Liver (tissue), 9 donors: ENCODE data around the gene MRTFB. TPM values are rescaled to one million over a fixed set of nuclear protein-coding genes. Genes with fewer than 3 reads are reported as not detected.

Experiments
- DNase-seq: peaks from one replicate; pipeline ENCODE4 v3.0.0-alpha.2; 2017; ENCODE audit warnings: low spot score
- H3K27ac ChIP-seq, 2 donors: one replicate each; pipeline ENCODE4 v1.7.0; 2013; ENCODE audit warnings: inconsistent platforms in 2 of 2, low read length in 2 of 2, control low read depth in 1 of 2, low read depth in 1 of 2, mild to moderate bottlenecking in 1 of 2
- H3K27me3 ChIP-seq, 4 donors: one replicate each; pipeline versions ENCODE4 v1.6.1 to v1.7.0; 2013; ENCODE audit warnings: low read length in 3 of 4, inconsistent platforms in 1 of 4, mild to moderate bottlenecking in 1 of 4, moderate library complexity in 1 of 4; ENCODE audit not compliant: control insufficient read depth in 4 of 4, insufficient read depth in 4 of 4
- H3K36me3 ChIP-seq, 4 donors: one replicate each; pipeline versions ENCODE4 v1.6.1 to v1.7.0; 2013; ENCODE audit warnings: low read length in 3 of 4, mild to moderate bottlenecking in 3 of 4, low read depth in 1 of 4, moderate library complexity in 1 of 4; ENCODE audit not compliant: control insufficient read depth in 4 of 4, insufficient read depth in 3 of 4
- H3K4me1 ChIP-seq, 4 donors: one replicate each; pipeline versions ENCODE4 v1.6.1 to v1.7.0; 2013; ENCODE audit warnings: low read length in 3 of 4, mild to moderate bottlenecking in 3 of 4, moderate library complexity in 1 of 4; ENCODE audit not compliant: control insufficient read depth in 4 of 4, insufficient read depth in 4 of 4
- H3K4me3 ChIP-seq, 3 donors: one replicate each; pipeline versions ENCODE4 v1.6.1 to v1.7.0; 2013; ENCODE audit warnings: low read length in 3 of 3, control low read depth in 1 of 3, low read depth in 1 of 3, mild to moderate bottlenecking in 1 of 3
- H3K9ac ChIP-seq, 2 donors: one replicate each; pipeline ENCODE4 v1.7.0; 2013; ENCODE audit warnings: low read length in 2 of 2, mild to moderate bottlenecking in 2 of 2, moderate library complexity in 2 of 2, control low read depth in 1 of 2, low read depth in 1 of 2
- H3K9me3 ChIP-seq, 4 donors: one replicate each; pipeline versions ENCODE4 v1.6.1 to v1.7.0; 2013; ENCODE audit warnings: low read length in 3 of 4; ENCODE audit not compliant: control insufficient read depth in 4 of 4
- EGR1 ChIP-seq, 2 donors: IDR thresholded peaks; 2 replicates each; pipeline ENCODE4 v1.6.1; 2016 to 2018; ENCODE audit warnings: antibody characterized with exemption in 2 of 2, low read depth in 2 of 2
- FOXA1 ChIP-seq: IDR thresholded peaks from 2 replicates; pipeline ENCODE4 v1.6.1; 2016; ENCODE audit warnings: antibody characterized with exemption
- GABPA ChIP-seq, 2 donors: IDR thresholded peaks in 1 of 2; conservative IDR thresholded peaks in 1 of 2; 2 replicates each; pipeline ENCODE4 v1.6.1; 2016; ENCODE audit warnings: antibody characterized with exemption in 2 of 2, mild to moderate bottlenecking in 1 of 2, moderate library complexity in 1 of 2
- HNF4A ChIP-seq, 2 donors: conservative IDR thresholded peaks; 2 replicates each; pipeline ENCODE4 v1.6.1; 2016; ENCODE audit warnings: antibody characterized with exemption in 2 of 2, mild to moderate bottlenecking in 2 of 2
- HNF4G ChIP-seq: IDR thresholded peaks from 2 replicates; pipeline ENCODE4 v1.6.1; 2016; ENCODE audit warnings: antibody characterized with exemption
- MAX ChIP-seq: IDR thresholded peaks from 2 replicates; pipeline ENCODE4 v1.6.1; 2016; ENCODE audit warnings: antibody characterized with exemption
- NR2F2 ChIP-seq: IDR thresholded peaks from 2 replicates; pipeline ENCODE4 v1.6.1; 2016; ENCODE audit warnings: antibody characterized with exemption
- RAD21 ChIP-seq, 2 donors: IDR thresholded peaks; 2 replicates each; pipeline ENCODE4 v1.6.1; 2016; ENCODE audit warnings: antibody characterized with exemption in 2 of 2, mild to moderate bottlenecking in 2 of 2
- REST ChIP-seq: IDR thresholded peaks from 2 replicates; pipeline ENCODE4 v1.6.1; 2016; ENCODE audit warnings: antibody characterized with exemption, mild to moderate bottlenecking
- RXRA ChIP-seq, 2 donors: IDR thresholded peaks; 2 replicates each; pipeline ENCODE4 v1.6.1; 2017 to 2018; ENCODE audit warnings: antibody characterized with exemption in 2 of 2, mild to moderate bottlenecking in 1 of 2
- SP1 ChIP-seq: IDR thresholded peaks from 2 replicates; pipeline ENCODE4 v1.6.1; 2018; ENCODE audit warnings: antibody characterized with exemption, mild to moderate bottlenecking
- TAF1 ChIP-seq: conservative IDR thresholded peaks from 2 replicates; pipeline ENCODE4 v1.6.1; 2016; ENCODE audit warnings: antibody characterized with exemption, mild to moderate bottlenecking
- YY1 ChIP-seq: IDR thresholded peaks from 2 replicates; pipeline ENCODE4 v1.6.1; 2016; ENCODE audit warnings: antibody characterized with exemption, mild to moderate bottlenecking
- ZBTB33 ChIP-seq: IDR thresholded peaks from 2 replicates; pipeline ENCODE4 v1.6.1; 2016; ENCODE audit warnings: antibody characterized with exemption
- WGBS: extraction: QIAGEN DNeasy Blood & Tissue Kit; methylation state at CpG from one replicate; pipeline ENCODE4 v1.1.7; 2013; 5-methylcytosine and 5-hydroxymethylcytosine counted together
- polyA plus RNA-seq, 2 donors: library from polyadenylated mRNA; stranded (reverse) in 1 of 2; unstranded in 1 of 2; fragments of 200-250 nt in 1 of 2; fragments of >200 nt in 1 of 2; fragmentation: Nextera tagmentation in 1 of 2; extraction: Ambion mirVana in 1 of 2; gene quantifications; one replicate each; pipeline versions ENCODE4 v1.2.1 to v1.2.3, GENCODE V29; 2013 to 2015
- total RNA-seq, 2 donors: library from RNA; depleted of rRNA; stranded (reverse); fragments of >200 nt; gene quantifications; one replicate each; pipeline ENCODE4 v1.2.3, GENCODE V29; 2014
- donor health status: healthy.
- donor health status: healthy.
- donor health status: healthy.
- donor health status: healthy.
- donor health status: healthy.

MRTFB gene
- total and polyA plus RNA-seq, 4 donors = 4.1 to 14.2 (median 5.8) TPM

- no peak for TF ChIP-seq MAX
Measured at GRCh38 chr16:14061732-14062259, 9.3 kb upstream of the MRTFB start (continued).

- H3K27me3 ChIP-seq = no peaks in the 10 kb centered on the region
- no peak for DNase-seq
- no peaks in the 10 kb centered on the region for H3K9me3 ChIP-seq
- TF ChIP-seq ZBTB33 (no peak), RAD21 (IDR thresholded peaks at IDR 0.05) (no peak), HNF4G (no peak), EGR1 (IDR thresholded peaks at IDR 0.05; ENCODE audit: low read depth in 2 of 2) (no peak), MAX (no peak)
- no peak overlapping the region for H3K9ac ChIP-seq
- H3K4me3 ChIP-seq = no peak overlapping the region
- no peaks in the 10 kb centered on the region for H3K36me3 ChIP-seq
- H3K4me1 ChIP-seq = no peaks in the 10 kb centered on the region
- no peak overlapping the region for H3K27ac ChIP-seq
- 93% methylated on average over 7 of the region's 7 CpGs for WGBS
Measured at GRCh38 chr16:14062261-14062660, 8.9 kb upstream of the MRTFB start.

GRCh38 chr16:14063618-14064581 lies 7.2 kb upstream of the MRTFB start:
- Histone ChIP-seq H3K27me3 (no peaks in the 10 kb centered on the region), H3K9ac (no peak overlapping the region), H3K9me3 (no peaks in the 10 kb centered on the region), H3K27ac (no peak overlapping the region), H3K4me1 (no peaks in the 10 kb centered on the region), H3K4me3 (no peak overlapping the region), H3K36me3 (no peaks in the 10 kb centered on the region)
- TF ChIP-seq HNF4A (conservative IDR thresholded peaks at IDR 0.05) (no peak), RAD21 (IDR thresholded peaks at IDR 0.05) (no peak)
- DNase-seq = no peak
- 93% methylated on average over 6 of the region's 6 CpGs for WGBS

GRCh38 chr16:14069818-14070217 lies 1.3 kb upstream of the MRTFB start:
- H3K36me3 ChIP-seq = no peaks in the 10 kb centered on the region
- no peak for TF ChIP-seq EGR1 (IDR thresholded peaks at IDR 0.05; ENCODE audit: low read depth in 2 of 2)
- TF ChIP-seq RAD21 (IDR thresholded peaks at IDR 0.05) = no peak
- TF ChIP-seq FOXA1 = no peak
- no peak for TF ChIP-seq MAX
- no peak for TF ChIP-seq GABPA (IDR thresholded peaks at IDR 0.05 in 1 of 2, conservative IDR thresholded peaks at IDR 0.05 in 1 of 2)
- no peak for TF ChIP-seq TAF1
- TF ChIP-seq NR2F2 = no peak
- no peak for TF ChIP-seq YY1
- no peak for TF ChIP-seq RXRA (IDR thresholded peaks at IDR 0.05)
- TF ChIP-seq SP1 = no peak
- TF ChIP-seq HNF4G = no peak
- TF ChIP-seq REST = no peak
- no peaks in the 10 kb centered on the region for H3K9me3 ChIP-seq
- no peak for DNase-seq
- 96% methylated on average over 4 of the region's 4 CpGs for WGBS
- no peak overlapping the region for H3K27ac ChIP-seq
- H3K4me3 ChIP-seq = no peak overlapping the region
- no peaks in the 10 kb centered on the region for H3K27me3 ChIP-seq
- H3K9ac ChIP-seq = no peak overlapping the region
- peaks cover 0 to 22% (median 12%) of the 10 kb centered on the region in 4 donors for H3K4me1 ChIP-seq
